H9 (cell line): ENCODE data around the gene KIRREL3. TPM values are rescaled to one million over a fixed set of nuclear protein-coding genes. Genes with fewer than 3 reads are reported as not detected.

Experiments
- DNase-seq: peaks from one replicate; pipeline ENCODE4 v3.0.0-alpha.2; 2017
- H2AFZ ChIP-seq: one replicate; pipeline ENCODE4 v1.6.1; 2013; ENCODE audit warnings: mild to moderate bottlenecking, low read length, control low read depth, moderate library complexity
- H2AK5ac ChIP-seq: 2 replicates; pipeline ENCODE4 v1.6.1; 2013; ENCODE audit warnings: low read length, control low read depth, mixed read lengths; ENCODE audit not compliant: insufficient read length
- H2BK120ac ChIP-seq: one replicate; pipeline ENCODE4 v1.6.1; 2013; ENCODE audit warnings: low read depth, mild to moderate bottlenecking, low read length, control low read depth, inconsistent platforms; ENCODE audit not compliant: poor library complexity, severe bottlenecking
- H2BK12ac ChIP-seq: 2 replicates; pipeline ENCODE4 v1.6.1; 2013; ENCODE audit warnings: low read length, control low read depth, mixed read lengths, low read depth; ENCODE audit not compliant: insufficient read length
- H2BK15ac ChIP-seq: 2 replicates; pipeline ENCODE4 v1.6.1; 2013; ENCODE audit warnings: low read depth, low read length, control low read depth
- H2BK20ac ChIP-seq: one replicate; pipeline ENCODE4 v1.6.1; 2013; ENCODE audit warnings: low read depth, mild to moderate bottlenecking, low read length, control low read depth, inconsistent platforms; ENCODE audit not compliant: poor library complexity, severe bottlenecking
- H2BK5ac ChIP-seq: 2 replicates; pipeline ENCODE4 v1.6.1; 2013; ENCODE audit warnings: low read length, control low read depth, mixed read lengths; ENCODE audit not compliant: insufficient read length
- H3K14ac ChIP-seq: 2 replicates; pipeline ENCODE4 v1.6.1; 2013; ENCODE audit warnings: low read length, control low read depth; ENCODE audit not compliant: insufficient read depth
- H3K18ac ChIP-seq: 2 replicates; pipeline ENCODE4 v1.6.1; 2013; ENCODE audit warnings: low read depth, mild to moderate bottlenecking, mixed read lengths, low read length, control low read depth; ENCODE audit not compliant: insufficient read length
- H3K23ac ChIP-seq: 2 replicates; pipeline ENCODE4 v1.6.1; 2013; ENCODE audit warnings: low read length, control low read depth, mixed read lengths, low read depth; ENCODE audit not compliant: insufficient read length
- H3K23me2 ChIP-seq: 2 replicates; pipeline ENCODE4 v1.6.1; 2013; ENCODE audit warnings: low read depth, mild to moderate bottlenecking, mixed read lengths, low read length, control low read depth; ENCODE audit not compliant: insufficient read length, poor library complexity, severe bottlenecking
- H3K27ac ChIP-seq: 2 replicates; pipeline ENCODE4 v1.5.1; 2013; ENCODE audit warnings: low read length, control low read depth, mixed read lengths, low read depth; ENCODE audit not compliant: insufficient read length
- H3K27me3 ChIP-seq: 2 replicates; pipeline ENCODE4 v1.6.1; 2013; ENCODE audit warnings: low read length, control low read depth, inconsistent platforms; ENCODE audit not compliant: insufficient read depth
- H3K4ac ChIP-seq: 2 replicates; pipeline ENCODE4 v1.6.1; 2013; ENCODE audit warnings: low read depth, mild to moderate bottlenecking, control low read depth, inconsistent platforms, low read length, moderate library complexity
- H3K4me1 ChIP-seq: 2 replicates; pipeline ENCODE4 v1.6.1; 2013; ENCODE audit warnings: low read length, control low read depth, inconsistent platforms; ENCODE audit not compliant: insufficient read depth
- H3K4me2 ChIP-seq: 2 replicates; pipeline ENCODE4 v1.6.1; 2013; ENCODE audit warnings: low read length, control low read depth, mixed read lengths; ENCODE audit not compliant: insufficient read length, insufficient read depth
- H3K56ac ChIP-seq: 2 replicates; pipeline ENCODE4 v1.6.1; 2013; ENCODE audit warnings: low read depth, mild to moderate bottlenecking, mixed read lengths, low read length, control low read depth; ENCODE audit not compliant: insufficient read length
- H3K79me1 ChIP-seq: 2 replicates; pipeline ENCODE4 v1.6.1; 2013; ENCODE audit warnings: low read depth, mild to moderate bottlenecking, moderate library complexity, low read length, control low read depth, inconsistent platforms; ENCODE audit not compliant: insufficient read depth, poor library complexity, severe bottlenecking
- H3K79me2 ChIP-seq: 2 replicates; pipeline ENCODE4 v1.6.1; 2013; ENCODE audit warnings: low read length, control low read depth, inconsistent platforms; ENCODE audit not compliant: insufficient read depth
- H3K9ac ChIP-seq: 2 replicates; pipeline ENCODE4 v1.6.1; 2013; ENCODE audit warnings: low read length, control low read depth, mixed read lengths; ENCODE audit not compliant: insufficient read length; ENCODE audit errors: extremely low read depth
- H3K9me3 ChIP-seq: one replicate; pipeline ENCODE4 v1.6.1; 2013; ENCODE audit warnings: low read depth, low read length, inconsistent platforms; ENCODE audit not compliant: control insufficient read depth
- H3T11ph ChIP-seq: one replicate; pipeline ENCODE4 v1.6.1; 2013; ENCODE audit warnings: mild to moderate bottlenecking, low read length, control low read depth, inconsistent platforms
- H4K20me1 ChIP-seq: one replicate; pipeline ENCODE4 v1.6.1; 2013; ENCODE audit not compliant: control insufficient read depth, insufficient read length, insufficient read depth
- H4K5ac ChIP-seq: 2 replicates; pipeline ENCODE4 v1.6.1; 2013; ENCODE audit warnings: low read depth, mild to moderate bottlenecking, mixed read lengths, low read length, control low read depth; ENCODE audit not compliant: insufficient read length
- H4K8ac ChIP-seq: replicated peaks from 2 replicates; pipeline ENCODE4 v1.6.1; 2013; ENCODE audit warnings: low read length, control low read depth, mixed read lengths, low read depth; ENCODE audit not compliant: insufficient read length
- H4K91ac ChIP-seq: 2 replicates; pipeline ENCODE4 v1.6.1; 2013; ENCODE audit warnings: low read depth, mild to moderate bottlenecking, moderate library complexity, mixed read lengths, low read length, control low read depth; ENCODE audit not compliant: insufficient read length
- H3K27ac Mint-ChIP-seq, 3 experiments: 2 replicates in 2 of 3; 3 replicates in 1 of 3; pipeline ENCODE4 v1.8.0; 2020 to 2021; ENCODE audit warnings: mixed read lengths in 3 of 3, mild to moderate bottlenecking in 1 of 3, moderate library complexity in 1 of 3
- H3K27me3 Mint-ChIP-seq: 2 replicates; pipeline ENCODE4 v1.8.0; 2021; ENCODE audit warnings: low read depth, mild to moderate bottlenecking, moderate library complexity, mixed read lengths
- H3K36me3 Mint-ChIP-seq, 3 experiments: 2 replicates in 2 of 3; 3 replicates in 1 of 3; pipeline ENCODE4 v1.8.0; 2020 to 2021; ENCODE audit warnings: low read depth in 3 of 3, mixed read lengths in 3 of 3; ENCODE audit not compliant: insufficient read depth in 1 of 3
- H3K4me1 Mint-ChIP-seq, 2 experiments: 2 replicates each; pipeline ENCODE4 v1.8.0; 2020; ENCODE audit warnings: mixed read lengths in 2 of 2
- H3K4me3 Mint-ChIP-seq, 2 experiments: 2 replicates in 1 of 2; 3 replicates in 1 of 2; pipeline ENCODE4 v1.8.0; 2020 to 2021; ENCODE audit warnings: mild to moderate bottlenecking in 2 of 2, mixed read lengths in 2 of 2, moderate library complexity in 1 of 2
- H3K9me3 Mint-ChIP-seq, 2 experiments: 2 replicates in 1 of 2; 3 replicates in 1 of 2; pipeline ENCODE4 v1.8.0; 2020; ENCODE audit warnings: mild to moderate bottlenecking in 2 of 2, mixed read lengths in 2 of 2, moderate library complexity in 1 of 2
- CTCF ChIP-seq: fragments of 200-600 bp; sonication (generic); conservative IDR thresholded peaks from 3 replicates; pipeline ENCODE4 v1.8.0; 2021; ENCODE audit warnings: antibody characterized with exemption, mild to moderate bottlenecking
- WGBS: extraction: QIAGEN DNeasy Blood & Tissue Kit; methylation state at CpG from one replicate; pipeline ENCODE4 v1.1.7; 2013; ENCODE audit warnings: missing lambda C conversion rate, low lambda C conversion rate, mixed read lengths; ENCODE audit not compliant: insufficient read length; ENCODE audit errors: extremely low coverage; 5-methylcytosine and 5-hydroxymethylcytosine counted together
- total RNA-seq: library from RNA; stranded (reverse); gene quantifications from 2 replicates; pipeline ENCODE4 v1.2.1, GENCODE V29; 2021

The KIRREL3 gene
- total RNA-seq, 1 experiment from 2014 or later, result 0.17 TPM

GRCh38 chr11:126523441-126524205 lies 476.9 kb downstream of the KIRREL3 start:
- Histone ChIP-seq H3K79me1 (no peaks in the 10 kb centered on the region), H3K56ac (no peak overlapping the region), H4K20me1 (no peaks in the 10 kb centered on the region), H2BK120ac (no peak overlapping the region), H3K27me3 (no peaks in the 10 kb centered on the region), H2BK12ac (no peak overlapping the region), H2BK15ac (no peak overlapping the region), H3K18ac (no peak overlapping the region), H2AK5ac (no peak overlapping the region), H3K23me2 (no peaks in the 10 kb centered on the region), H3K23ac (no peak overlapping the region), H2BK20ac (no peak overlapping the region), H3T11ph (no peak overlapping the region), H2AFZ (no peak overlapping the region), H3K79me2 (no peaks in the 10 kb centered on the region), H4K5ac (no peak overlapping the region), H3K4ac (no peak overlapping the region), H3K9me3 (no peaks in the 10 kb centered on the region), H3K14ac (no peak overlapping the region), H4K8ac (no peak overlapping the region), H4K91ac (no peak overlapping the region), H3K4me2 (no peak overlapping the region), H3K4me1 (no peaks in the 10 kb centered on the region), H3K9ac (no peak overlapping the region), H2BK5ac (no peak overlapping the region), H3K27ac (no peak overlapping the region)
- H3K27ac Mint-ChIP-seq, result no peak overlapping the region
- no peaks in the 10 kb centered on the region for H3K9me3 Mint-ChIP-seq
- H3K4me1 Mint-ChIP-seq, result peaks cover 5 to 25% of the 10 kb centered on the region in 2 experiments
- no peak for DNase-seq
- H3K27me3 Mint-ChIP-seq, result peaks cover 8% of the 10 kb centered on the region
- no CpG with 5 or more reads among the region's 4 CpGs for WGBS
- no peak for TF ChIP-seq CTCF
- no peaks in the 10 kb centered on the region for H3K36me3 Mint-ChIP-seq
- no peak overlapping the region for H3K4me3 Mint-ChIP-seq
